Stimulated activated CD4-positive, alpha-beta T cell treated with anti-CD3 and anti-CD28 coated beads, Interleukin-1b, Interleukin-23, amount 100 ng/mL, for 4 hours (primary cell): ENCODE measurements around the gene RAB34.
A peak's percentile ranks its signal among the peaks of the same experiment; 100 is the strongest.
"Not testable (repeated sequence)": the region's sequence is repeated elsewhere in the genome, so short reads cannot be mapped to it uniquely, and the experiment has no call there.

Experiments used
- DNase-seq, 2 donors: peaks; one replicate each; pipeline ENCODE4 v3.0.0-alpha.2; 2020; ENCODE audit warnings: low read depth in 2 of 2

The RAB34 gene

DNA sequence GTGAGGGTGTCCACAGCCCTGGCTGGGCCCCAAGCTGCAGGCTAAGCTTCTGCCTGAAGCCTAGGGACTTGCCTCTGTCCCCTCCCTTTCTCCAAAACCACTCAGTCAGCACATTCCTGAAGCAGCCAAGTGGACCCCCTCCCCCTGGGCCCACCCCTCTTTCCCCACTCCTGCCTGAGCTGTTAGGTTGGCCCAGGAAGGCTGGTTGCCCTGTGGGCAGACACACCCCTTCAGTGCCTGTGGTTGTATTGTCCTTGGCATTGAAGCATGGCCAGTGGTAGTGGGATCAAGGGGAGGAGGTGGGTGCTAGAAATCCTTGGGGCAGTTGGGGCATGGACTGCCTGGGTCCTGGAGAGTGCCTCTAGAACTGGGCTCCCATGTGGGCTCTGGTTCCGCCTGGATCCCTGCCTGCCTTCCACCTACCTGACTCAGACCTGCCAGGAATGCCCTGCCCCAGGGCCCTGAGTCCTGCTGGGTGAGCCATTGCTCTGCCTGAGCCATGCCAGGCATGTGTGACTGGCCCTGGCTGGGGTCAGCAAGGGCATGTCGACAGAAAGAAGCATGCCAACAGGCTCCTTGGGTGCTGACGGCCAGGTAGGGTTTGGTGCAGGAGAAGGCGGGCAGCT lies 28.2 kb upstream of the RAB34 start:
- no peak for DNase-seq

DNA sequence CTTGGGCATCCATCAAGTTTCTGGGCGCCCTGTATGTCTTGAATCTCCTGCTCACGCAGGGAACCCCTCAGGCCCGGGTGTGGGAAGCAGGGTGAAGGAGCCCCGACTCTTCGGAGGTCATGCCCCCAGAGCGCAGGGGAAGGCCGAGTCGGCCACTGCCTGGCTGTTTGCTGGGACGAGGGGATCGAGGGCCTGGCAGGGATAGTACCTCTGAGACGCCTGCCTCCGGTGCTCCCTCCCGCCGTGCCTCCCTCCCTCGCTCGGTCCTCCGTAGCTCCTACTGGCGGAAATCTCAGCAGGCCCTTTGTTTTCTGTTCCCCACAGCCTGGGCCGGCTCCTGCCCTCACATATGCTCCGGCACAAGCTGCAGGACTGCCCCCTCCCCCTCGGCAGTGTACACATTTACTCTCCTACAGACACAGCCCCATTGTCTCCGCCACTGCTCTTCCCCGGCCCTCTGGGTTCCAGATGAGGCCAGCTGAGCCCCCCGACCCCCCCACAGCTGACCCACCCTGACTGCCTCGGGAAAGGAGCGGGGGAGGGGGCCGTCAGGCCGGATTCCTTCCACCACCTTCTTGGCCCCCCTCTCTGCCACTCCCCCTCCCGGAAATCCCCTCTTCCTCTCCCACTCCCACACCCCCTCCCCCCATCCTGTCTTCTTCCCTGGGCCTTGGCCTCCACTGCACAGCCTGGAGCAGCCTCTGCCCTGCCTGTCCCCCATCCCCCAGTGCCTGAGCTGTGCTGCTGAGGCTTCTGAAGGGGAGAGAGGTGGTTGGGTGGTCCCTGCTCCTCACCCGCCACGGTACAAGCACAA lies 27.5 kb upstream of the RAB34 start:
- DNase-seq: no peak

DNA sequence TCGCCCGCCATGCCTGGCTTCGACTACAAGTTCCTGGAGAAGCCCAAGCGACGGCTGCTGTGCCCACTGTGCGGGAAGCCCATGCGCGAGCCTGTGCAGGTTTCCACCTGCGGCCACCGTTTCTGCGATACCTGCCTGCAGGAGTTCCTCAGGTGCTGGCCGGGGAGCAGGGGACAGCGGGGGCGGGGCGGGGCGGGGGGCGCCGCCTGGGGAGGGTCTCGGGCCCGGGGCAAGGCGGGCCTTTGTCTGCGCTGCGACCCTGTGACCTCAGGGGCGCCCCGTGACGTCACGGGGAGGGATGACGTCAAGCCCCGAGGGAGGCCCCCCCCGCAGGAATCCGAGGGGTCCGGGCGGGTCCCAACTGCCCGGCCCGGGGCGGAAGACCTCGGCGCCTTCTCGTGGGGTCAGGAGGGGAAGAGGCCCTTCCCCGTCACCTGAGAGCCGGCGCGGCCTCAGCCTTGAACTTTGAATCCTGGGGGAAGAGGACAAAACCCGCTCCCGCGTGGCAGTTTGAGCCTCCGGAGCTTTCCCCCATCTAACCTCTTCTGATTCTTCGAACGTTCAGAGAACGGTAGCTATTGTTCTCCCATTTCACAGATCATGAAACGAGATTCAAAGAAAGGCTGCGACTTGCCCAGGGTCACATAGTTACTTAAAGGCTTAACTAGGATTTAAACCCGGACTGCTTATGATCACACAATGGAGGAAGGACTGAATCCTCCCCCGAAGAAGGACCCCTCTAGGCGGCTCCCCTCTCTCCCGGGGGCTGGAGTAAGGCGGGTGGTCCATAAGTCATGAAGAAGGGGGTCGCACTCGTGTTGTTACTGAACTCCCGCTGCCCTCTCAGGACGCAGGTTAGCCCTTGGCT lies 26.7 kb upstream of the RAB34 start:
- DNase-seq: peak; percentile 66 to 78

DNA sequence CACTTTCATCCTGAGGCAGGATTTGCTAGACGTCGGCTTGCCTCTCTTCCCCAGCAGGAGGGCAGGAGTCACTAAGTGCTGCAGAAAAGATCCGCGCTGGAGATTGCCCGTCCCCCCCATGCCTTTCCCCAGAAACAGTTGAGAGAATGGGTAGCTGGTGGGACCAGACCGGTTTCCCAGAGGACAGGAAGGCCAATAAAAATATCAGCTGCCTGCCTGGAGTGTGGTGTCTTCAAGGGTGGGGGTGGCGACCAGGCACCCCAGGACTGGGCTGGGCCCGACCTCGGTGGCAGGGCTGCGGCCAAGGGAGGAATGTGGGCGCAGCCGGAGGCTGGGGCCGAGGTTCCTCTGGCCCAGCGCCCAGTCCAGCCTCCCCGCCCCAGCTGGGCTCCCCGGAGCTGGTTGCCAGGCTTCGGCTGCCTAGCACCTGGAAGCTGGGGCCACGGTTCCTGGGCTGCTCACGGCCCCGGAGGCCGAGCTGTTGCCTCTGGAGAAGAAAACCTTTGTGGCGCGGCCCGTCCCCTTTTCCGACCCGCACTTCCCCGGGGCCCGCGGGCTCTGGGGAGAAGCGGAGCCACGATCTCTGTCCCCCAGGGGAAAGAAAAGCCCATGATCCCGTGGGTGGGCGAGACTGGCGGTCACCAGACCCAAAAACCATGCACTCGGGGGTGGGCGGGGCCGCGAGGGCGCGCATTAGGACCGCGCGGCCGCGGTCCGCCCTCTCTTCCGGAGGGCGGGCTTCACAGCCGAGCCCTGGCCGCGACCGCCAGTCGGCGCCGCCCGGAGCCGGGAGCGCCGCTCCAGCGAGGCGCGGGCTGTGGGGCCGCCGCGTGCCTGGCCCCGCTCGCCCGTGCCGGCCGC lies 25.8 kb upstream of the RAB34 start, which contains the start of gene TRAF4:
Gene TRAF4, plus strand, starts transcription at position 769 of the 861 bp plus-strand sequence. CDS start 102 bp downstream, outside the sequence.
- peak; percentile 70 to 85 for DNase-seq

DNA sequence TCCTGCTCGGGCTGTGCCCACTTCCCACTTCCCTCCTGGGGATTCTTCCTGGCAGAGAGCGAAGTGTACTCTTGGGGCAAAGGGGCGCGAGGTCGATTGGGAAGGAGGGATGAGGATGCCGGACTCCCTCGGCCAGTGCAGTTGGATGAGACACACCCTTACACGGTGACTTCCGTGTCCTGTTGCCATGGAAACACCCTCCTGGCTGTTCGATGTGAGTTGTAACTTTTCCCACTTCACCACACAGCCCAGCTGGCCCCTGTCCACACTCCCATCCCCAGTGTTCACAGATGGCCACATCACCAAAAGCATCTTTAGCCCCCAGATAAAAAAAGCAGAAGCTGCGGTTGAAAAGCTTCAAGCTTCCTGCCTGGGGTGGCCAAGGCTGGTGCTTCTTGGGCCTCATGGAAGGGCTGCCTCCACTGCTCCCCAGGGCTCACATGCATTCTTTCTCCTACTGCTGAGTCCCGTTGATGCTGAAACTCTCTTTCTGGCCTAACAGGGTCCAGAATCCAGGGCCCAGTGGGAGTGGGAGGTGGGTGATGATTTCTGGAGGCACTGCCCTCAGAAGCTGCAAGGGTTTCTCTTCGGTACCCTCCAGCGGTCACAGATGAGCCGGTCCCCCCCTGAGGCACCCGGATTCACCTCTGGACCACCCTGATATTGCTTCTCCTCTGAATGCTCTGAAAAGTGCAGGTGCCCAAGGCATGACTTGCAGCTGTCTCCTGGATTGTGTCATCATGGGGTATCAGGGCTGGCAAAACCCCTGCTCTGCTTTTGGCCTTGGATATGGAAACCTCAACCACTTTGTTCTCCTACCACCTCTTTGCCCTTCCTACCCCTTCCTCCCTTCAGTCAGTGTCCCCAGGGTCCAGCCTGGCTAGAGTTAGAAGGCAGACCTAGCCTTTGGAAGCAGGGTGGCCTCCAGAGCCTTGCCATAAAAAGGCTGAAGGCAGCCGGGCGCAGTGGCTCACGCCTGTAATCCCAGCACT lies 24.0 kb upstream of the RAB34 start:
- DNase-seq: no peak

DNA sequence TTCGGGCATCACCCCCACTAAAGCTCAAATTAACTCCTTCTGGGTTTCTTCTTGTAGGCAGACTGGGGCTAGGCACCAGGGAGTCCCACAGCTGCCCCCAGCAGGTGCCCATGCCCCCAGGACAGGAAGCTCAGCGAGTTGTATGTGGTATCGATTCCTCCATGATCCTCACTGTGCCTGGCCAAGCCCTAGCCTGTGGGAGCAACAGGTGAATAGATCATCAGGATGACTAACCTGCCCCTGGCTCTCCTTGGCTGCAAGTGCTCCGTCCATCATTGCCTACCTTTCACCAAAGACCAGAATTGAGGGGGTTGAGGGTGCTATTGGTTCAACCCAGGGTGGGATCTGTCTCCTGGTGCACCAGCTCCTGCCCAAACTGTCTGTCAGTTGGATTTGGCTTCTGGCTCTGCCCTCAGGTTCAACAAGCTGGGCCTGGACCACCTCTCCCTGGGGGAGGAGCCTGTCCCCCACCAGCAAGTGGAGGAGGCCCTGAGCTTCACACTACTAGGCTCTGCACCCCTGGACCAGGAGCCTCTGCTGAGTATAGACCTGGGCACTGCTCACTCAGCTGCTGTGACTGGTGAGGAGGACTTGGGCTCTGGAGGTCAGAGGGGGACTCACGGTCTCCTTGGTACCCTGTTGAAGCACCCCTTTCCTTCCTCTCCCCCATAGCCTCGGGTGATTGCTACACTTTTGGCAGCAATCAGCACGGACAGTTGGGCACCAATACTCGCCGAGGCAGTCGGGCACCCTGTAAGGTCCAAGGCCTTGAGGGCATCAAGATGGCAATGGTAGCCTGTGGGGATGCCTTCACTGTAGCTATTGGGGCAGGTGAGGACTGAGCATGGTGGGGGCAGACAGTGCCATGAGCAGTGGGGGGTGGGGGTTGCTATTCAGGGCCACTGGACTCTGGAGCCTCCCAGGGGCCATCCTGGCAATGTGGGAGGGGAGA lies 23.0 kb upstream of the RAB34 start:
- DNase-seq: no peak

DNA sequence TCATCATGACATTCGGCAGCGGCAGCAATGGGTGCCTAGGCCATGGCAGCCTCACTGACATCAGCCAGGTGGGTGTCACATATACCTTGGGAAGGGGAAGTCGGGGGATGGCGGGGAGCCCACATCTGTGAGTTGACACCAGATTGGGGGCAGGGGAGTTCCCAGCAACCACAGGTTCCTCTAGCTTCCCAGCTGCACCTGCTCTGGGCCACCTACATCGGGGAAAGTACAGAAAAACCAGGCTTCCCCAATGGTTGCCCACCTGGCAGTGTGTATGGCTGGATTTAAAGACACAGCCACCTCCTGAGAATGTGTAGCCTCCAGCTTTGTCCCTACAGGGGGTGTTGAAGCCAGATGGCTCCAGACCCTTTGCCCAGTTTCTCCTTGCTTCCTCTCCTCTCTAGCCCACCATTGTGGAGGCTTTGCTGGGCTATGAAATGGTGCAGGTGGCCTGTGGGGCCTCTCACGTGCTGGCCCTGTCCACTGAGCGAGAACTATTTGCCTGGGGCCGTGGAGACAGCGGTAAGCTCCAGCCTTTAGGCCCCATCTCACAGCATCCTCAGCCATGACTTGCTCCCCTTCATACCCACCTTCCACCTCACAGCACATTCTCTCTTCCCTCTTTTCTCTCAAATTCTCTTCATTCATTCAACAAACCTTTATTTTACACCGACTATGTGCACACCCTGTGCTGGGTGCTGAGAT lies 21.2 kb upstream of the RAB34 start:
- DNase-seq: peak; percentile 61

DNA sequence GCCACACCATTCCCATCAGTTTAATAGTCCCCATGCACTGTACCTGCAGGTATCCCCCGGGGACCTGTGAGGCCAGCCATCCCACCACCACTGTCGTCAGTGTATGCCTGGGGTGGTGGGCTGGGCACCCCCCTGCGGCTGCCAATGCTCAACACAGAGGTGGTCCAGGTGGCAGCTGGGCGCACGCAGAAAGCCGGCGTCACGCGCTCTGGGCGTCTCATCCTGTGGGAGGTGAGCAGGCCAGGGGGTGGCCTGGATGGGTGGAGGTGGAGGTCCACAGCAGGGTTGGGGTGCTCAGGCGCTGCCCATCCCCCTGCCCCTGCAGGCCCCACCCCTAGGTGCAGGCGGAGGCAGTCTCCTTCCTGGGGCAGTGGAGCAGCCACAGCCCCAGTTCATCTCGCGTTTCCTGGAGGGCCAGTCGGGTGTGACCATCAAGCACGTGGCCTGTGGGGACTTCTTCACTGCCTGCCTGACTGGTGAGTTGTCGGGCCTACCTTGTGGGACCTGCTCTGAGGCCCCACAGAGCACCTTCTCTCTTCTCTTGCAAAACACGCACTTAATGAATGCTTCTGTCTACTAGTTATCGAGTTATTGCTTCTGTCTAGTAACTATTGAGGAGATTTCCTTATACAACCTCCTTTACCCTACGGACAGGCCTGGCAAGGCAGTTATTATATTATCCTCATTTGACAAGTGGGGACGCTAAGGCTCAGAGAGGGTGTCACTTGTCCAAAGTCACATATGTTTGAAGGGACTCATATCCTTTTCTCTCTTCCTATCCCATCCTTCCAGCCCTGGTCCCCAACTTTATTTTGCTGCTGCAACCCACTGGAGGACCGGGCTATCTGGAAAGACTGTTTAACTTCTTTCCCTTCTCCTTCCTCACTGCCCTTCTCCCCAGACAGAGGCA lies 20.4 kb upstream of the RAB34 start:
- DNase-seq: no peak

DNA sequence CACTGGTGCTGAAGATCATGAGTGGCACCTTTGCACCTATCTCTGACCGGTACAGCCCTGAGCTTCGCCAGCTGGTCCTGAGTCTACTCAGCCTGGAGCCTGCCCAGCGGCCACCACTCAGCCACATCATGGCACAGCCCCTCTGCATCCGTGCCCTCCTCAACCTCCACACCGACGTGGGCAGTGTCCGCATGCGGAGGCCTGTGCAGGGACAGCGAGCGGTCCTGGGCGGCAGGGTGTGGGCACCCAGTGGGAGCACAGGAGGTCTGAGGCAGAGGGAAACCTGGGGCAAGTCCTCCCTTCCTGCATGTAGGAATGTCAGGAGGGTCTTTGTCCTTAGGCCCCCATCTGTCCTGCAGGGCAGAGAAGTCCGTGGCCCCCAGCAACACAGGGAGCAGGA lies 19.6 kb upstream of the RAB34 start:
- DNase-seq: no peak

DNA sequence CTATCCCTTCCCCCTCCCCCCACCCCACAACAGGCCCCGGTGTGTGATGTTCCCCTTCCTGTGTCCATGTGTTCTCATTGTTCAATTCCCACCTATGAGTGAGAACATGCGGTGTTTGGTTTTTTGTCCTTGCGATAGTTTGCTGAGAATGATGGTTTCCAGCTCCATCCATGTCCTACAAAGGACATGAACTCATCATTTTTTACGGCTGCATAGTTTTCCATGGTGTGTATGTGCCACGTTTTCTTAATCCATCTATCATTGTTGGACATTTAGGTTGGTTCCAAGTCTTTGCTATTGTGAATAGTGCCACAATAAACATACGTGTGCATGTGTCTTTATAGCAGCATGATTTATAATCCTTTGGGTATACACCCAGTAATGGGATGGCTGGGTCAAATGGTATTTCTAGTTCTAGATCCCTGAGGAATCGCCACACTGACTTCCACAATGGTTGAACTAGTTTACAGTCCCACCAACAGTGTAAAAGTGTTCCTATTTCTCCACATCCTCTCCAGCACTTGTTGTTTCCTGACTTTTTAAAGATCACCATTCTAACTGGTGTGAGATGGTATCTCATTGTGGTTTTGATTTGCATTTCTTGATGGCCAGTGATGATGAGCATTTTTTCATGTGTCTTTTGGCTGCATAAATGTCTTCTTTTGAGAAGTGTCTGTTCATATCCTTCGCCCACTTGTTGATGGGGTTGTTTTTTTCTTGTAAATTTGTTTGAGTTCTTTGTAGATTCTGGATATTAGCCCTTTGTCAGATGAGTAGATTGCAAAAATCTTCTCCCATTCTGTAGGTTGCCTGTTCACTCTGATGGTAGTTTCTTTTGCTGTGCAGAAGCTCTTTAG lies 18.5 kb upstream of the RAB34 start:
- not testable (repeated sequence) for DNase-seq

DNA sequence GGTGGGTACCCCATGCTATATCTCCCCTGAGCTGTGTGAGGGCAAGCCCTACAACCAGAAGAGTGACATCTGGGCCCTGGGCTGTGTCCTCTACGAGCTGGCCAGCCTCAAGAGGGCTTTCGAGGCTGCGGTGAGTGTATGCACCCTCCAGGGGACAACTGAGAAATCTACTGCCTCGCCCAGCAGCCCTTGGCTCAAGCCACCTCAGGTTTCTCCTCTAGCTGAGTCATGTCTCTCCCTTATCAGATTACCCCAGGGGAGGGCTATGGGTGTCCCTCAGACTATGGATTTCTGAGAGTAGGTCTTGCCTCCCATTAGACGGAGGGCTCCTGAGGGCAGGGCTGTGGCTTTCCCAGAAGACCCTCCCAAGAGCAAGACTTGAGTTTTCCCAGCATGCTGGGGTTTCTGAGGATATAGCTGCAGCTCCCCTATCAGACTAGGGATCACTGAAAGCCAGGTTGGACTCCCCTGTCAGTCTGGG lies 17.6 kb upstream of the RAB34 start:
- DNase-seq: no peak

DNA sequence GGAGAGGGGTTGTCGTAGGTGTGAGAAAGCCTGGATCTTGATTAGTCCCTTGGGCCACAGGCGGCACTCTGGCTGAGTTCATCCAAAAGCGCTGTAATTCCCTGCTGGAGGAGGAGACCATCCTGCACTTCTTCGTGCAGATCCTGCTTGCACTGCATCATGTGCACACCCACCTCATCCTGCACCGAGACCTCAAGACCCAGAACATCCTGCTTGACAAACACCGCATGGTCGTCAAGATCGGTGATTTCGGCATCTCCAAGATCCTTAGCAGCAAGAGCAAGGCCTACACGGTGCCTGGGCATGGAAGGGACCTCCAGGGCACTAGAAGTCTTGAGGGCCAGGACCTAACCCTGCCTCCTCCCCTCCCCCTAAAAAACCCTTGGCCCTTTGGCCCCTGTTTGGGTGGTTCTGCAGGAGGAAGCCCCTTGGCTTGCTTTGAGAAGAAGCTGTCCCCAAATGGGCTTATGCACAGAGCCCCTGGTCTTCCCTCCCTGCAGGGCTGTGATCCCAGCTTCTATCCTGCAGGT lies 17.1 kb upstream of the RAB34 start:
- DNase-seq: no peak

DNA sequence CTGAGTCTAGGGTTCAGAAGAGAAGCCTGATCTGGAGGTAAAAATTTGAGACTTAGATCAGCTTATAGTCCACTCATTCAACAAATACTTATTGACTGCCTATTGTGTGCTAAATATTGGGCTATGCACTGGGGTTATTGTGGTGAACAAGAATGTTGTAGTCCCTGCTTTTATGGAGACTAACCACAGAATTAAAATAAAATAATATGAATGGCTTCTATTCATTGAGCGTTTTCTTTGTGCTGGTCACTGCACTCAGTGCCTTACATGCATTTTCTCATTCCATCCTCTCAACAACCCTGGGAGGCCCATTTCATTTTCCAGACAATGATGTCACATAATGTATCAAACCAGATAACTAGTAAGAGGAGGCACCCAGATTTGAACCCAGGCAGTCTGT lies 15.7 kb upstream of the RAB34 start:
- DNase-seq: no peak

DNA sequence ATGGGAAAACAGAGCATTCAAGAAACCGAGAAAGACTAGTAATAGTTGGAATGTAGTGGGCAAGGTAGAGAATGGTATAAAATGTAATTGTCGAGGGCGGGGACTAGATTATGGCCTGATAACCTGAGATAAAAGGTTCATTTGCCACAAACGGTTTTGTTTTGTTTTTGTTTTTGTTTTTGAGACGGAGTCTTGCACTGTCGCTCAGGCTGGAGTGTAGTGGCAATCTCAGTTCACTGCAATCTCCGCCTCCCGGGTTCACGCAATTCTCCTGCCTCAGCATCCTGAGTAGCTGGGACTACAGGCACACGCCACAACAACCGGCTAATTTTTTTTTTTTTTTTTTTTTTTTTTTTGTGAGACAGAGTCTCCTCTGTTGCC lies 12.3 kb upstream of the RAB34 start:
- no peak for DNase-seq

DNA sequence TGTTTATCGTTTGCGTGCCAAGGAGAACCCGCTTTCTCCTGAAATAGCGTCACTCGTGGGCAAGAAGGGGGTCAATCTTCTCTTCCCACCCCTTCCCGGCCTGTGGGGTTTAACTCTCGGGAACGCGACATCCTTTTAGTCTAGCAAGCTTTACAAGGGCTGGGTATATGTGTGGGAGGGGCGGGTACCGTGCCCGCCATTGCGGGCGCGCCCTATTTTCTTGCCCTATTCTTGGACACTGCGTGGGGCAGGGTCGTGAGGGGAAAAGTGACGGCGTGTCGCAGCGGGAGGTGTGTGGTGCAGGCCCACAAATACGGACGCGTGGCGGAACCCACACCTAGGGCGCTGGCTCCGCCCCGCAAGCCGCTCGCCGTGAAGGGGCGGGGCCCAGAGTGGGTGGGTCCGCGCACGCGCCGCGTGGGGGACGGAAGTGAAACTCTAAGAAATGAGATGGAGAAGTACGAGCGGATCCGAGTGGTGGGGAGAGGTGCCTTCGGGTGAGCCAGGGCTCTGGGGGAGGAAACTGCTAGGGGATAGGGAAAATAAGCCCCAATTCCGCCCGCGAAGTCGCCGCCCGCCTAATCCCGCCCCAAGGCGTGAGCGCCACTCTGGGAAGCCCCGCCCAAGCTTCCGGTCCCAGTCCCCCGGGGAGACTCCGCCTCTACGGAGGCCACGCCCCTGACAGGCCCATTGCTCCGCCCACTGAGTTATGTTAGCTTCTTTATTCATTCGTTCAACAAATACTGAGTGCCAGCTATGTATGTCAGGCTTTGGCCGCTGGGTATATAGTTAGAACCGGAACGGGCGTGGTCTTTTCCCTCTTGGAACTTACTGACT lies 10.9 kb upstream of the RAB34 start, which contains the start of gene NEK8:
Gene NEK8, plus strand, starts transcription at position 425 of the 837 bp plus-strand sequence. Its CDS starts 26 bp downstream, at position 451.
- DNase-seq: peak; percentile 97 to 98
